Stimulated activated naive B cell treated with anti-CD40 and anti-IgM and Interleukin-4, amounts not matched to agents 10 μg/mL and 1 μg/mL and 100 μg/mL, for 72 hours (primary cell): Measurements from ENCODE around the gene SLC17A9.

Experiments used
- ATAC-seq, 2 donors: fragments of 150-1000 bp; cut with Tn5 transposase; replicated peaks; 2 replicates each; pipeline ENCODE4 v1.10.0; 2021; ENCODE audit warnings: moderate library complexity in 1 of 2
- DNase-seq: peaks from one replicate; pipeline ENCODE4 v3.0.0; 2021
- H3K27ac Mint-ChIP-seq: one replicate; pipeline ENCODE4 v1.8.0; 2022; ENCODE audit warnings: mild to moderate bottlenecking, mixed read lengths
- H3K27me3 Mint-ChIP-seq, 2 donors: one replicate each; pipeline ENCODE4 v1.8.0; 2022; ENCODE audit warnings: mixed read lengths in 2 of 2
- H3K36me3 Mint-ChIP-seq, 2 donors: one replicate each; pipeline ENCODE4 v1.8.0; 2022; ENCODE audit warnings: mixed read lengths in 2 of 2, mild to moderate bottlenecking in 1 of 2
- H3K4me1 Mint-ChIP-seq, 2 donors: one replicate each; pipeline ENCODE4 v1.8.0; 2022; ENCODE audit warnings: mixed read lengths in 2 of 2, mild to moderate bottlenecking in 1 of 2
- H3K4me3 Mint-ChIP-seq, 2 donors: one replicate each; pipeline ENCODE4 v1.8.0; 2022; ENCODE audit warnings: mild to moderate bottlenecking in 2 of 2, mixed read lengths in 2 of 2, moderate library complexity in 1 of 2
- H3K9me3 Mint-ChIP-seq, 2 donors: one replicate each; pipeline ENCODE4 v1.8.0; 2022; ENCODE audit warnings: mixed read lengths in 2 of 2, mild to moderate bottlenecking in 1 of 2

SLC17A9 gene

DNA sequence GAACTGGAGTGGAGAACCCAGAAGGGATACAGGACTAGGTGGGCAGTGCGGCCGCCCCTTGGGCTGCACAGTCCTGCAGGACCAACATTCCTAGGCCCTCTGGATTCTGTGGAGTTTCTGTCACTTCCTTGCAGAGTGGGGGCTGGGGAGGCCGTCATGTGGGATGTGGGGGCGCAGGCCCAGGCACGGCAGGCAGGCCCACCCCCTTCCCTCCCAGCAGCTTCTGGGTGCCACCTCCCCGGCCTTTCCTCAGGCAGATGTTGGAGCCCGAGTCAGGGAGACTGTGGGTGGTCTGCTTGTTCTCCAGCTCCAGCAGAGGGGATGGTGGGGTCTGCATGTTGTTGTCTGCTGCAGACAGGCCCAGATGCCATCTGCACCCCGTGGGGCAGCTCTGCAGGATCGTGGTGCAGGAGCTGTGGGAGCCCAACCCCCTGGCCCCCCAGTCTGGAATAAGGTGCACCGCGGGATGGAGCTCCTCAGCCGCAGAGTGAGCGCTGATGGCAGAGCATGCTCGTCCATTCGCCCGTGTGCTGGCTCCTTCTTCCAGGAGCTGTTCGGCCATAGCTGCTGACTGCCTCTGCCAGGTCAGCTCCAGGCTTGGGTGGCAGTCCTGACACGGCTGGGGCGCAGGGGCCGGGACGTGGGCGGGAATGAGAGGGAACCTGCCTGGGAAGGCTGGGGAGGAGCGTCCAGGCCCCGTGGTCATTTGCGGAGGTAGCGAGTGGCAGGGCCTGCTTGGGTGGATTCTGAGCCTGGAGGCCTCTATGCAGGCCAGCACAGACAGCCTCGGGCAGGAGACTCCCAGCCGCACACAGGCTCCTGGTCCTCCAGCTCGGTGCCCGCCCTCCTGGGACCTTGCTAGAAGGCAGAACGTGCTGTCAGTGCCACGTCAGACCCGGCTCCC lies 18.1 kb downstream of the SLC17A9 start:
- Mint-ChIP-seq H3K4me3 (no peak overlapping the region), H3K36me3 (peaks cover 7 to 10% of the 10 kb centered on the region in 2 donors), H3K27ac (no peak overlapping the region), H3K4me1 (peaks cover 16 to 36% of the 10 kb centered on the region in 2 donors), H3K9me3 (no peaks in the 10 kb centered on the region), H3K27me3 (peaks cover 24 to 40% of the 10 kb centered on the region in 2 donors)
- ATAC-seq: peak in 1 of 2 donors; percentile 8
- DNase-seq: no peak

DNA sequence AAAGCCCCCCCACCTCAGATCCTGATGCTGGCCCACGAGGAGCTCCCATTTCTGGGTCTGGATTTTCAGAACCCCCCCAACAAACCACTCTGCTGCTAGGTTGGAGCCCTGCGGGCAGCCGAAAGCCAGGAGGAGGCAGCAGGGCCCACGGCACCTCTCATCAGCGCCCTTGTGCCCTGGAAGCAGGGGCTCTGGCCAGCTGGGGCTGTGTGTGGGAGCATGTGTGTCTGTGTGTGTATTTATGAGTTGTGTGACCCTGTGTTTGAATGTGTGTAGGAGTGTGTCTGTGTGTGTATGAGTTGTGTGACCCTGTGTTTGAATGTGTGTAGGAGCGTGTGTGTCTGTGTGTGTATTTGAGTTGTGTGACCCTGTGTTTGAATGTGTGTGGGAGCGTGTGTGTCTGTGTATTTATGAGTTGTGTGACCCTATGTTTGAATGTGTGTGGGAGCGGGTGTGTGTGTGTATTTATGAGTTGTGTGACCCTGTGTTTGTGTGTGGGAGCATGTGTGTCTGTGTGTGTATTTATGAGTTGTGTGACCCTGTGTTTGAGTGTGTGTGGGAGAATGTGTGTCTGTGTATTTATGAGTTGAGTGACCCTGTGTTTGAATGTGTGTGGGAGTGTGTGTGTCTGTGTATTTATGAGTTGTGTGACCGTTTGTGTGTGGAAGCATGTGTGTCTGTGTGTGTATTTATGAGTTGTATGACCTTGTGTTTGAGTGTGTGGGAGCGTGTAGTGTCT lies 18.9 kb downstream of the SLC17A9 start:
- H3K36me3 Mint-ChIP-seq: peaks cover 5 to 6% of the 10 kb centered on the region in 2 donors
- peak overlapping the region; percentile 9 for H3K27ac Mint-ChIP-seq
- H3K27me3 Mint-ChIP-seq: peaks cover 24 to 48% of the 10 kb centered on the region in 2 donors
- ATAC-seq: peak in 1 of 2 donors; percentile 1
- DNase-seq: no peak
- no peaks in the 10 kb centered on the region for H3K9me3 Mint-ChIP-seq
- H3K4me3 Mint-ChIP-seq: peak overlapping the region; percentile 0 to 14
- H3K4me1 Mint-ChIP-seq: peaks cover 18 to 36% of the 10 kb centered on the region in 2 donors

DNA sequence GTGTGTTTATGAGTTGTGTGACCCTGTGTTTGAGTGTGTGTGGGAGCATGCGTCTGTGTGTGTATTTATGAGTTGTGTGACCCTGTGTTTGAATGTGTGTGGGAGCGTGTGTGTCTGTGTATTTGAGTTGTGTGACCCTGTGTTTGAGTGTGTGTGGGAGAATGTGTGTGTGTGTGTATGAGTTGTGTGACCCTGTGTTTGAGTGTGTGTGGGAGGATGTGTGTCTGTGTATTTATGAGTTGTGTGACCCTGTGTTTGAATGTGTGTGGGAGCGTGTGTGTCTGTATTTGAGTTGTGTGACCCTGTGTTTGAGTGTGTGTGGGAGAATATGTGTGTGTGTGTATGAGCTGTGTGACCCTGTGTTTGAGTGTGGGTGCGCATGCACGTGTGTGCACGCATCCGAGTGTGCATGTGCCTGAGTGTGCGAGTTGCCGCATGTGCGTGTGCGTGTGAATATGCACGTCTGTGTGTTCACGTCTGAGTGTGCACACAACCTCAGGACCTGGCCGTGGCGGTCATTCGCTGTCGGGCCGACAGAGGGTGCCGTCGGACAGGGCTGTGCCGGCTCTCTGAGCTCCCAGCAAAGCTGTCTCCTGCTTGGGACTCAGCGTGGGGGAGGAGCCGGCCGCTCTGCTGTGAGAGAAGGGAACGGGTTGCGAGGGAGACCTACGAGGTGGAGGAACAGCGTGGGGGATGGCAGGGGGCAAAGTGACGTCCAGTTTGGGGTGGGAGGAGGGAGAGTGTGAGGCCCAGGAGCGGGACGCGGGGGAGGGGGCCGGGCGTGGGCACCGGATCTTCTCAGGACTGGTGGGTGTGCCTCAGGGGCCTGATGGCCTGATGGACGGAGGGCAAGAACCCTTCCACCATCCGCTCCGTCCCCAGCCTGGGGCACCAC lies 19.7 kb downstream of the SLC17A9 start:
- ATAC-seq (peak; percentile 84 to 91), DNase-seq (peak; percentile 82)
- H3K36me3 Mint-ChIP-seq: peaks cover 3% of the 10 kb centered on the region in 2 donors
- H3K4me1 Mint-ChIP-seq: peaks cover 18 to 36% of the 10 kb centered on the region in 2 donors
- H3K9me3 Mint-ChIP-seq: no peaks in the 10 kb centered on the region
- H3K27ac Mint-ChIP-seq: peak overlapping the region; percentile 68
- peak overlapping the region; percentile 70 to 78 for H3K4me3 Mint-ChIP-seq
- peaks cover 29 to 52% of the 10 kb centered on the region in 2 donors for H3K27me3 Mint-ChIP-seq

DNA sequence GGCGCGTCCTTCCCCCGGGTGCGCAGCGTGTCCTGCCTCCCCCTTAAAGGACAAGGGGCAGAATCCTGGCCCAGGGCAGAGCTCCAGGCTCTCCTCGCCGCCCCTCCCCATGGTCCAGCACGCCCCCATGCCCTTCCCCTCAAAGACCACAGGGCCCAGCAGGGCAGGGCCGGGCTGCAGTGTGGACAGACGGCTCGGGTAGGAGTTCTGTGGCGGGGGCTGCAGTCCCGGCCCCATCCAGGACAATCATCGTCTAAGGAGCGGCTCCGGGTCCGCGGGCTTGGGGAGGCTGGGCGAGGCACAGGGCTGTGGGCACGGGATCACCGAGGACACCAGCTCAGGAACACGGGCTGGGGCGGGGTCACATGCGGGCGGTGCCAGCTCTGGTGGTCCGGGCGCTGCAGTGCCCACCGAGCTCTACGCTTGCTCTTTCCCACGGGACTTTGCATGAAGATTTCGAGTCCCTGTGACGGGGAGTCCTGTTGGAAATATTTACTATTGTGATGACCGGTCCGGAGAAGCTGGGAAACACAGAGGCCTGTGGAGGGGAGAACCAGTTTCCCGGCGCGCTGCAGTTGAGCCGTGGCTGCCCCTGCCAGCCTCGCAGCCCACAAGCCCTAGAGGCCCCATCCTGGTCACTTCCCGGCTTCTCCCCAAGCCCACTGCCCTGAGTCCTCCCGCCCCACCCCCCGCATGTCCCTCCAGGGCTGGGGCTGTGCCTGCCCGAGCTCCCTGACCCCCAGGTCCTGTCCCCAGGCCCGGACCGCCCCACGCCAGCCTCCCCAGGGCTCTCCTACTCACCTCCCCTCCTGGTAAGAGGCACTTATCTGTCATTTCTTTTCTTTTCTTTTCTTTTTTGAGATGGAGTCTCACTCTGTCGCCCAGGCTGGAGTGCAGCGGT lies 20.6 kb downstream of the SLC17A9 start:
- Mint-ChIP-seq H3K27ac (no peak overlapping the region), H3K27me3 (peaks cover 29 to 52% of the 10 kb centered on the region in 2 donors), H3K36me3 (no peaks in the 10 kb centered on the region), H3K4me1 (peaks cover 23 to 45% of the 10 kb centered on the region in 2 donors), H3K4me3 (peak overlapping the region; percentile 50 to 70), H3K9me3 (no peaks in the 10 kb centered on the region)
- ATAC-seq (no peak), DNase-seq (no peak)

DNA sequence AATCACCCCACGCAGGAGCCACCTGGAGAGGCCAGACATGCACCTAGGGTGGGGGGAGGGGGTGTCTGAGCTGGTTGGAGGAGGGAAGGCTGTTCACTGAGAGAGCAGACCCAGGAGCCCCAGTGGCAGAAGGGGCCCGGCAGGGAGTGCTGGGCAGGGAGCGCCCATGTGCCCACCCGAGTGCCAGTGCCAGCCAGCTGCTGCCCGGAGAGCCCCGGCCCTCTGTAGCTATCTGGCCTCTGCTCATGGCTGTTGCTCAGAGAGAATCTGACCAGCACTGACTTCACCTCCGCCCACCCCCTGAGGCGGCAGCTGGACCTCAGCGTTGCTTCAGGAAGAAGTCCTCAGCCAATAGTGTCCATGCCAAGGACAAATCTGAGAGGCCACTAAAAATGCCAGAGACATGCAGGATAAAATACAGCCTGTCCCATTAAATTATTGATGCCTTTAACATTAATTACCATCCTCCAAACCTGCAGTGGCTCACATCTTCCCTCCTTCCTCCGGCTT lies 22.8 kb downstream of the SLC17A9 start:
- H3K27ac Mint-ChIP-seq: no peak overlapping the region
- no peaks in the 10 kb centered on the region for H3K36me3 Mint-ChIP-seq
- H3K4me1 Mint-ChIP-seq: peaks cover 35 to 66% of the 10 kb centered on the region in 2 donors
- no peak overlapping the region for H3K4me3 Mint-ChIP-seq
- DNase-seq: no peak
- ATAC-seq: no peak
- no peaks in the 10 kb centered on the region for H3K9me3 Mint-ChIP-seq
- H3K27me3 Mint-ChIP-seq: peaks cover 36 to 63% of the 10 kb centered on the region in 2 donors

DNA sequence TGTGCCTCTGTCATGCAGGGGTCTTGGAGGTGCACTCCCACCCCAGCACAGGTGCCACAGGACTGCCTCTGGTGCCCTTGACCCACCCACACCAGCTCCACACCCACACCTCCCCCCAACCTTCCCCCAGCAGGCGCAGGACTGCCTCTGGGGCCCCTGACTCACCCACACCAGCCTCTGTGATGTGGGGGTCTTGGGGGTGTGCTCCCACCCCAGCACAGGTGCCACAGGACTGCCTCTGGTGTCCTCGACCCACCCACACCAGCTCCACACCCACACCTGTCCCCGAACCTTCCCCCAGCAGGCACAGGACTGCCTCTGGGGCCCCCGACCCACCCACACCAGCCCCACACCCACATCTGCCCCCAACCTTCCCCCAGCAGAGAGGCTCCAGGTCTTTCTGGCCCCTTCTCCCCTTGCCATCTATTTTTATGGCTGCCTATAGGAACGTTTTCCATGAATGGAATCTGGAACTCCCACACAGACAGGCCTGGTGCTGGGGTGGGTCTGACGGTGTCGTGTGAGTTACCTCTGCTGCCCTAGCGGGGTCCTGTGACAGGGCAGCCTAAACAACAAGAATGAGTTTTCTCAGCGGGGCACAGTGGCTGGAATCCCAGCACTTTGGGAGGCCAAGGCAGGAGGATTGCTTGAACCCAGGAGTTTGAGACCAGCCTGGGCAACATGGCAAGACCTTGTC lies 23.5 kb downstream of the SLC17A9 start:
- peaks cover 36 to 73% of the 10 kb centered on the region in 2 donors for H3K4me1 Mint-ChIP-seq
- H3K9me3 Mint-ChIP-seq: no peaks in the 10 kb centered on the region
- no peak overlapping the region for H3K4me3 Mint-ChIP-seq
- no peaks in the 10 kb centered on the region for H3K36me3 Mint-ChIP-seq
- ATAC-seq: no peak
- no peak overlapping the region for H3K27ac Mint-ChIP-seq
- DNase-seq: no peak
- H3K27me3 Mint-ChIP-seq: peaks cover 38 to 68% of the 10 kb centered on the region in 2 donors

DNA sequence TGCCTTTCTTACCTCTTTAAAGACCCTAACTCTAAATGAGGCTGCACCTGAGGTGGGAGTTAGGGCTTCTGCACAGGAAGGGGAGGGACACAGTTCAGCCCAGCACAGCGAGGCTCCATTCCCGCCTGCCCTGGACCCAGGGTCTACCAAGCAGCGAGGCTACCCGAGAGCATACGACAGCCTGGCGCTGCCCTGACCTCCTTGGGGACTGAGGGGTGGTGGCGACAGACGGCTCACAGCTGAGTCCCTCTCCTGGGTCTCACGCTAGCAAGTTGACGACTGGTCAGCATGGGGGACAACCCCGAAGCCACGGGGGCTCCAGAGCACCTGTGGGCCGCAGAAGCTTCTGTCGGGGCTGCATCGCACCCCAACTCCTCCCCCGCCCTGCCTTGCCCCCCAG lies 24.4 kb downstream of the SLC17A9 start:
- Mint-ChIP-seq H3K27ac (peak overlapping the region; percentile 20), H3K36me3 (no peaks in the 10 kb centered on the region), H3K4me1 (peaks cover 35 to 75% of the 10 kb centered on the region in 2 donors), H3K27me3 (peaks cover 39 to 68% of the 10 kb centered on the region in 2 donors), H3K4me3 (no peak overlapping the region), H3K9me3 (no peaks in the 10 kb centered on the region)
- no peak for ATAC-seq
- DNase-seq: no peak

DNA sequence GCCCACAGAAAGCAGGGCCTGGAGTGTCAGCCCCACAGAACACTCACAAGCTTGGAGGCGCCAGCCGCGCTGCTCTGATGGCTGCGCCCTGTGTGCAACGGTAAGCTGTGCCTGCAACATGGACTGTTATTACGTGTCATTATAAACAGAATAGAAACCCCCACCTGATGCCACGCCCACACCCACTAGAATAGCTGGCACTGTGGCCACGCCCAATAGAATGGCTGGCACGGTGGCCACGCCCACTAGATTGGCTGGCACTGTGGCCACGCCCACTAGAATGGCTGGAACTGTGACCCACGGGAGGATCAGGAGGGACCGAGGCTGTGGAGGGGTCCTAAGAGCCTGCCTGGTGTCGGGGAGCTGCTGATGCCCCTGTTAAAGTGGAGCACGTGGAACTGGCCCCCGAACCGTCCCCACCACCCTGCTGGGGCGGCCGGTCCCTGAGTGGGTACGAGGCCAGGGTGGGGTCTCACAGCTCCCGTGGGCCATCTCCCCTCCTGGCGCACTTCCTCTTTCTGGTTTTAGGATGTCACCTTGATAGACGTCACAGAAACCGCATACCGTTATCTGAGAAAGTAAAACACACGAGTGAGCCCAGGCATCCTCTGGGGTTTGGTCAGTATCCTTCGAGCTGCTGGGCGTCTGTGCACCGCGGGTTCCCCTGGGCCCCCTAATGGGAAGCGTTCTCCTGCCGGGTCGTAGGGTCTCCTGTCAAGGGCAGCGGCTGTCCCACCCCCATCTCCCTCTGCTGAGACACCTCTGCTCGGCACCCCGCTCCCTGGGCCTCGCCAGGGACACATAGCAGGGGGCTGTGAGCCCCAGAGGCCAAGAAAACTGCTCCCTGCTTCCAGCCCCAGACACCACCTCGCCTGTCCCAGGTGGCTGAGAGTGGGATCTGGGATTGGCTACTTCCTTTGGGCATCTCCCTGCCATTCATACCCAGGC lies 25.4 kb downstream of the SLC17A9 start:
- H3K27ac Mint-ChIP-seq: peak overlapping the region; percentile 97
- H3K4me3 Mint-ChIP-seq: peak overlapping the region; percentile 71 to 78
- H3K27me3 Mint-ChIP-seq: peaks cover 42 to 69% of the 10 kb centered on the region in 2 donors
- no peaks in the 10 kb centered on the region for H3K9me3 Mint-ChIP-seq
- DNase-seq (peak; percentile 84), ATAC-seq (peak; percentile 83)
- H3K4me1 Mint-ChIP-seq: peaks cover 33 to 75% of the 10 kb centered on the region in 2 donors
- no peaks in the 10 kb centered on the region for H3K36me3 Mint-ChIP-seq

DNA sequence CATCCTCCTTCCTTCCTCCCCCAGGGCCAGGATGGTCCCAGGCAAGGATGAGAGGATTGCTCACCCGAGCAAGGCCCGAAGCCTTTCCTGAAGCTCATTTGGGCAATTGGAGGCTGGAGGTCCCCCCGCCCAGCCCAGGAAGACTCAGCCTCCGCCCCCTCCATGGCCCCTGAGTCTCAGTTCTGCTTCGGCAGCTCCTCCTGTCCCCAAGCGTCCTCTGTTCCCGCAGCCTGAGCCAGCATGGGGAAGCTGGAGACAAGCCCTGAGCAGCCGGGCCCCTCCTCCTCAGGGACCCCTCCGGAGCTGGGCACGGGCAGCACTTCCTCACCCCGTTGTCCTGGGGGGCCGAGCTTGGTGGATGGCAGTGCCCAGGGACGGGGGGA lies 26.0 kb downstream of the SLC17A9 start:
- Mint-ChIP-seq H3K27ac (peak overlapping the region; percentile 97), H3K9me3 (no peaks in the 10 kb centered on the region), H3K27me3 (peaks cover 45 to 69% of the 10 kb centered on the region in 2 donors), H3K4me3 (peak overlapping the region; percentile 71 to 78), H3K36me3 (no peaks in the 10 kb centered on the region), H3K4me1 (peaks cover 33 to 69% of the 10 kb centered on the region in 2 donors)
- ATAC-seq (peak; percentile 40 to 48), DNase-seq (peak; percentile 41)

DNA sequence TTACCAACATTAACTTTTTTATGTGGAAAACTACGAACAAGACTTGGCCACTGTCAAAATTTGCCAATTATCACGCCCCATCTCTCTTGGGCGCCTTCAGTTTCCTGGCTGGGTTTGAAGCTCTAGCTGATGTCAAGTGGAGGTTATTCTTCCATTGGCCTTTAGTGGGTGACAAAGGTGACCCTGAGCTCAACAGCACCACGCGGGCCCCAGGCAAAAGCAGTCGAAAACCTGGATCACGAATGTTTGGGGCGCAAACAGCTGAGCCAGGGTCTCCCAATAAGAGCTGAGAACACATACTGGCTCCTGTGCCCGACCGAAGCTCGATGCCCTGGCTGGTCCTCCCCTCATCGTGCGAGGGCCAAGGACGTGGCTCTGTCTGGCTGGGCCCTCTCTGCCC lies 26.8 kb downstream of the SLC17A9 start:
- Mint-ChIP-seq H3K27me3 (peaks cover 47 to 69% of the 10 kb centered on the region in 2 donors), H3K36me3 (no peaks in the 10 kb centered on the region), H3K27ac (no peak overlapping the region), H3K9me3 (no peaks in the 10 kb centered on the region), H3K4me3 (no peak overlapping the region), H3K4me1 (peaks cover 31 to 61% of the 10 kb centered on the region in 2 donors)
- ATAC-seq (no peak), DNase-seq (no peak)

DNA sequence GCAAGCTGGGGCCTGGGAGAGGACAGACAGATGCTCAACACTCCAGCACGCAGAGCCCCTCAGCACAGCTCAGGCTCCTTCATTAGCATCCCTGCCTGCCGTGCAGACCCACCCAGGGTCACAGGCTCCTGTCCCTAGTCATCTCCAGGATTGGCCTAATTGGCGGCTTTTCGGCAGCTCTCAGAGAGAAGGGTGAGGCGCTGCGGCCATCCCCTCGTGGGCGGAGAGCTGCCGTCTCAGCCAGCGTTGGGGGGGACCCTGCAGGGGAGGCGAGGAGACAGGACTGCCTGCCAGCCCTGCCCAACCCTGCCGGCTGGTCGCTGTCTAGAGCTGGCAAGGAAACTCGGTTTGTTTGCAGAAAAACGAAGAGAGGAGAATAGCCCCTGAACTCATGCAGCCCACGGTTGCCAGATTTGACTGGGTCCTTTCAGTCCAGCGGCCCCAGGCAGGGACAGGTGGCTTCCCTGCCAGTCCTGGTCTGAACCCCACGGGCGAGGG lies 27.4 kb downstream of the SLC17A9 start:
- no peaks in the 10 kb centered on the region for H3K9me3 Mint-ChIP-seq
- no peak overlapping the region for H3K4me3 Mint-ChIP-seq
- H3K4me1 Mint-ChIP-seq: peaks cover 31 to 56% of the 10 kb centered on the region in 2 donors
- H3K27ac Mint-ChIP-seq: no peak overlapping the region
- no peak for DNase-seq
- ATAC-seq: no peak
- H3K27me3 Mint-ChIP-seq: peaks cover 52 to 69% of the 10 kb centered on the region in 2 donors
- H3K36me3 Mint-ChIP-seq: no peaks in the 10 kb centered on the region
